Coronary artery (tissue), 2 donors: ENCODE results near the gene RFXANK.

ENCODE experiments used
- DNase-seq: peaks from one replicate; pipeline ENCODE4 v3.0.0-alpha.2; 2017; ENCODE audit warnings: low spot score
- H3K27ac ChIP-seq, 2 donors: fragments of 200-600 bp; sonication (generic); one replicate each; pipeline ENCODE4 v1.5.1; 2016 to 2019
- H3K4me3 ChIP-seq: fragments of 200-600 bp; sonication (generic); 2 replicates; pipeline ENCODE4 v1.5.1; 2016; ENCODE audit warnings: mild to moderate bottlenecking, moderate library complexity
- CTCF ChIP-seq: fragments of 200-600 bp; sonication (generic); IDR thresholded peaks from one replicate; pipeline ENCODE4 v1.5.1; 2019; ENCODE audit warnings: antibody characterized with exemption

Gene RFXANK

GRCh38 chr19:19181488-19181998 lies 10.5 kb upstream of the RFXANK start:
- no peak overlapping the region for H3K27ac ChIP-seq
- H3K4me3 ChIP-seq: no peak overlapping the region
- no peak for DNase-seq
- TF ChIP-seq CTCF: no peak

GRCh38 chr19:19185853-19186740 lies 6.0 kb upstream of the RFXANK start:
- no peak for DNase-seq
- no peak overlapping the region for H3K4me3 ChIP-seq
- no peak for TF ChIP-seq CTCF
- H3K27ac ChIP-seq: no peak overlapping the region

- Histone ChIP-seq H3K4me3 (no peak overlapping the region), H3K27ac (no peak overlapping the region)
- DNase-seq: no peak
- TF ChIP-seq CTCF: no peak
Observed at GRCh38 chr19:19186742-19187141, 5.3 kb upstream of the RFXANK start.

- DNase-seq: no peak
- peak overlapping the region; percentile 97 to 99 for H3K27ac ChIP-seq
- TF ChIP-seq CTCF: no peak
- H3K4me3 ChIP-seq: peak overlapping the region; percentile 81
Observed at GRCh38 chr19:19191768-19192077, 335 bp upstream of the RFXANK start.

GRCh38 chr19:19192910-19193423 lies 909 bp downstream of the RFXANK start:
- Histone ChIP-seq H3K27ac (peak overlapping the region; percentile 97 to 99), H3K4me3 (peak overlapping the region; percentile 81)
- no peak for TF ChIP-seq CTCF
- no peak for DNase-seq

GRCh38 chr19:19193926-19194325 lies 1.9 kb downstream of the RFXANK start:
- DNase-seq: no peak
- no peak for TF ChIP-seq CTCF
- H3K4me3 ChIP-seq: peak overlapping the region; percentile 81
- H3K27ac ChIP-seq: peak overlapping the region in 1 of 2 donors; percentile 17
